Ovary (tissue), 3 donors: ENCODE measurements around the gene AQP1.

ENCODE experiments used
- CTCF ChIP-seq, 3 donors: fragments of 450-650 bp in 2 of 3; fragments of 200-600 bp in 1 of 3; IDR thresholded peaks; one replicate each; pipeline versions ENCODE4 v1.5.1 to v1.8.0; 2016 to 2022; ENCODE audit warnings: antibody characterized with exemption in 3 of 3, mild to moderate bottlenecking in 1 of 3
- EP300 ChIP-seq: sonication (generic); formaldehyde crosslinking; IDR thresholded peaks from one replicate; pipeline ENCODE4 v1.6.1; 2017; ENCODE audit warnings: antibody characterized with exemption
- donor health status: DM: no; HTN: no; CAD: no.

- TF ChIP-seq CTCF (IDR thresholded peaks at IDR 0.05) (no peak), EP300 (no peak)
These were observed 20.4 kb downstream of the AQP1 start for GRCh38 chr7:30931929-30932540.
